Suppressor macrophage treated with lipopolysaccharide for 4 hours (primary cell): Measurements from ENCODE around the gene PCNX2.
"Not testable (repeated sequence)": the region's sequence is repeated elsewhere in the genome, so short reads cannot be mapped to it uniquely, and the experiment has no call there.

Experiments used
- DNase-seq: peaks from one replicate; pipeline ENCODE4 v3.0.0-alpha.2; 2020

Gene PCNX2

DNA sequence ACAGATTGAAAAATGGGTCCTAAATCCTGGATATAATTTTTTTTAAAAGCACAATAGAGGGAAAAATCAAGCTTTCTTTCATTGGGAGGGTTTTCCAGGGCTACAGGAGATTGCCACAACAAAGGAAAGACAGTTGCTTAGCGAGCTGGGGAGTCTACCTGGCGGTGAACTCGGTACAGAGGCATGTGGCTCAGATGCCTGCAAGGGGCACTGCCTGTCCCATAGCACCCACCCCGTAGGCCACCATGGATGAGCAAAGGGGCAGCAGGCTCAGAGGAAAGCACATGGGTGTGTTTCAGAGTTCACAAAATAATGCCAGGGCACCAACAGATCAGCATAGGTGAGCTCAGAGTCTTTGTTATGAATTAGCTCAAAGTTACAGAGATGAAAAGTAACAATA is 79.5 kb downstream of the PCNX2 start:
- no peak for DNase-seq

GRCh38 chr1:233215135-233215760 is 80.3 kb downstream of the PCNX2 start:
- DNase-seq = no peak

DNA sequence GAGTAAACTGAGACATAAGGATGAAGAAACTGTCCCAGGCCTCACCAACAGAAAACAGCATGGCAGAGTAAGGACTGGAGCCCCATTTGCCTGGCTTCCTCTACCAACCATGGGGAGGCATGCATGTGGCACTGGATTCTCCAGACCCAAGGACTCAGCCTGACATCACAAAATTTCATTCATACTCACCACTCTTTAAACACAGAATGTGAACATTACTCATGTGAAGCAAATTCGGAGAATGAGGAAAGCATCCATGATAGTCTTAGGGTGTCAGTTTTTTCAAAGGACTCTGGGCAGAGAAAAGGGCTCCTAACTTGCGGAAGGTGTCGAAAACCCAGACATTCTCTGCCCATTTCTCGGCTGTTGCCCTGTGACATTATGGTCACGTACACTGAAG is 83.9 kb downstream of the PCNX2 start:
- no peak for DNase-seq

DNA sequence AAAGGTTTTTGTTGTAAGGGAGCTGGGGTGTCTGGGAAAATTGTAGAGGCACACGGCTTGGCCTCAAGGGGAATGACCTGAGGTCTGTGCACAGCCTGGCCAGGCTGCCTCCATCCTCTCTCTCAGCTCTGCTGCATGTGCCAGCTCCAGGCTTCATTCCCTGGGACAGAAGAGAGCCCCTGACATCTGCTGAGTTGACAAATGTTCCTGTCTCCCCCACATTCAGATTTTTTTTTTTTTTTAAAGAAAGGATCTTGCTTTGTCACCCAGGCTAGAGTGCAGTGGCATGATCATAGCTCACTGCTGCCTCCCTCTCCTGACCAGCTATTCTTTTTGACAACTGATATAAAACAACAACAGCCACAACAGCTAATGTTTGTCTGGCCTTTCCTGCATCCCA is 84.4 kb downstream of the PCNX2 start:
- DNase-seq = no peak

- DNase-seq = no peak
Measured at GRCh38 chr1:233209481-233209880, 86.0 kb downstream of the PCNX2 start.

GRCh38 chr1:233208687-233209086 is 86.8 kb downstream of the PCNX2 start:
- no peak for DNase-seq

DNA sequence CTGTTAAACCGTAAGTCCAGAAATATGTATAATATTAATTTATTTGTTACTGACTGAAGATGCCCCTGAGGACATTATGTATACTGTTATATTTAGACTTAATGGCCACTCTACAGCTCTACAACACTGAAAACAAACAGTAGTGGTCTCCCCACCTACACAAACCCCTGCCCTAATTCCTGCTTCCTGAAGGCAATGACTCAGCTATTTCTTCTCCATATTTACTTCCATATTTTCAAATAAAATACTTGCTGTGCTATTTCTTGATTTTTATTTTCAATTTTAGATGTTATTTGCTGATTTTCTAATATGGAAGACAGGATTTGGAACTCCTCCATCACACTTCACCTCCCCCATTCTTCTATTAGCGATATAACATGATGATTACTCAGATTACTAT is 97.6 kb downstream of the PCNX2 start:
- DNase-seq = no peak

- no peak for DNase-seq
Measured at GRCh38 chr1:233193741-233194140, 101.8 kb downstream of the PCNX2 start.

DNA sequence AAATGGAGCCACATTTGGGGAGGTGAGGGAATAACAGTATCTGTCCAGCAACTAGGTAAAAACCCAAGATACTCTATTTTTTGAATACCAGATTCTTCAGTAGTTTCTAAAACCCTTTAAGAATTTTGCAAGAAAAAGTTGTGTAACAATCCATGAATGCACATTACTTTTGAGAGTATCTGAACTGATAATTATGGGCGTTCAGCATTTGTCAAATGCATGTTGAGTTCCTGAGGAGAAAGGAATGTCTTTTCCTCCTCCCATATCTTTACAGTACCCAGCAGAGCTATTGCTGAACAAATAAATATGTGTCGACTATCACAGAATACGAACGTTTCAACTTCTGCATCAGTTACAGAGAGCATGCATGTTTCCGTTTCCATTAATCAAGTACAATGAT is 104.5 kb downstream of the PCNX2 start:
- no peak for DNase-seq

GRCh38 chr1:233189526-233189925 is 106.0 kb downstream of the PCNX2 start:
- DNase-seq = no peak

GRCh38 chr1:233188061-233188460 is 107.5 kb downstream of the PCNX2 start:
- no peak for DNase-seq

DNA sequence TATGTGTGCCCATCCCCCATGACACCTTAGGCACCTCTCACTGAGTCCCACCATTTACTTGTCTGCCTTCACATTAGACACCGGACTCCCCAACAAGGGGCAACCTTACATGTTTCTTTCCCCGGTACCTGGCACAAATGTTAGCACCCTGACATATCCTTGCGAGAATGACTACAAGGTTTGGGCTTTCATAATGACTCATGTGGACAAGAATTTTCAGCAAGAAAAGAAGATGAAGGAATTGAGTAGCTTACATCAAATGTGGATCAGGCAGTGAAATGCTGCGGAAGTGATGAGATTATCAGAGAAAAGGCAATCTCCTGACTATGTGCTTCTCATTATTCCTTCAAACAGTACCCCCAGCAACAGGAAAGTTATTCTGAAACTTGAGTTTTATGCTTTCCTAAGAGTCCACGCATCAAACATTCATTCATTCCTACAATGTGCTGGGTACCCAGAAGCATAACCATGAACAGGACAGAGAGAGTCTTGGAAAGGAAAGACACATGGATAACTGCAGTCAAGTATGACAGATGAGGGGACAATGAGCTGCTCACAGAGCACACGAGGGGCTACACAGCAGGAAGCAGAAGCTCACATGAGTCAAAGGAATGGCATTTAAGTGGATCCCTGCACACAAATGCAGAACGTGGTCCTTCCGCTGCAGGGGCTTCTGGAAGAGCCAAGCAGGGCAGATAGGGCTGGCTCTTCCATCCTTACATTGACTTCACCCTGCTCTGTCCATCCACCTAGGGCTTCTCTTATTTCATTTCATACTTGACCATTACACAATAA is 112.1 kb downstream of the PCNX2 start:
- DNase-seq = no peak

GRCh38 chr1:233182587-233182986 is 112.9 kb downstream of the PCNX2 start:
- no peak for DNase-seq

GRCh38 chr1:233180641-233181364 is 114.7 kb downstream of the PCNX2 start:
- DNase-seq = no peak

DNA sequence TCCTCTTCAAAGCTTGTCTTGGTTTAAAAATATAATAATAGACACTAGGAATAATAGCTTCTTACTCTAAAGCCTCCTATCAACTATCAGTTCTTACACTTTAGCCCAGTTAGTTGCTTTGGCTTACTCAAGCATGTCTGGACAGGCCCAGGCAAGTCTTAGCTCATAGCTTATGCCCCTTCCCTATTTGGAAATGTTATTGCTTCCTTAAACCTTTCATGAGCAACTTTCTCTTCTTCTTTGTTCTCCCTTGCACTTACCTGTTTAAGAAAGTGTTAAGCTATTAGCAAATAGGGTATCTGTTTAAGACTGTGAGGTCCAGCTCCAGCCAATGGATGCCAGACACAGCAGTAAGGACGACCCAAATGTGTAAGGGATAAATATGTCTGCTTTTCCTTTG is 115.9 kb downstream of the PCNX2 start:
- DNase-seq = not testable (repeated sequence)

GRCh38 chr1:233172201-233172600 is 123.3 kb downstream of the PCNX2 start:
- DNase-seq = peak; percentile 41

DNA sequence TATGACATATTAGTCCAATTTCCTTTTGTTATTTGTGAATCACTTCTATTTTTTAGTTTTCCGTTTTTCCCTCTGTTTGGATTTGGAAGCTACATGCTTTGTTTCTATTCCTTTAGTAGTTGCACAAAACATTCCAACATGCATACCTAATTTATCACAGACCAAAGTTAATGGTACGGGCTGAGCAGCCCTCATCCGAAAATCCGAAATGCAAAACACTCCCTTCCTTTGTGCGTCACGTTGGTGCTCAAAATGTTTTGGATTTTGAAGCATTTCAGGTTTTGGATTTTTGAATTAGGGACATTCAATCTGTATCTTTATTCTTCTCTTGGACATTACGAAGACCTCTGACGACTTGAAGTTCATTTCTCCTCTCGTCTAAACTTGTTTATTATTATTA is 124.8 kb downstream of the PCNX2 start:
- DNase-seq = no peak

- no peak for DNase-seq
Measured at GRCh38 chr1:233168384-233168783, 127.1 kb downstream of the PCNX2 start.

- DNase-seq = no peak
Measured at GRCh38 chr1:233166896-233167295, 128.6 kb downstream of the PCNX2 start.

- DNase-seq = no peak
Measured at GRCh38 chr1:233163696-233164095, 131.8 kb downstream of the PCNX2 start.

DNA sequence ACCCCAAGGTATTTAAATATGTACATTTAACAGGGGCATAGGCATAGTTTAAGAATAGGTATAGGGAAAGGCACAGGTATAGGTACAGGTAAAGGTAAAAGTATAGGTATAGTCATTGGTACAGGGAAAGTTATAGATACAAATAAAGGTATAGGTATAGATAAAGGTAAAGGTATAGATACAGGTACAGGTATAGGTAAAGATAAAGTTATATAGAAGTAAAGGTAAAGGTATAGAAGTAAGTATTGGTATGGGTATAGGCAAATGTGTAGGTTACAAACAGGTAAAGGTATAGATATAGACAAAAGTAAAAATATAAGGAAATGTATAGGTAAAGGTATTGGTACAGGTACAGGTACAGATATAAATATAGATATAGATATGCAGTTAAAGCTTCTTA is 137.2 kb downstream of the PCNX2 start:
- no peak for DNase-seq

DNA sequence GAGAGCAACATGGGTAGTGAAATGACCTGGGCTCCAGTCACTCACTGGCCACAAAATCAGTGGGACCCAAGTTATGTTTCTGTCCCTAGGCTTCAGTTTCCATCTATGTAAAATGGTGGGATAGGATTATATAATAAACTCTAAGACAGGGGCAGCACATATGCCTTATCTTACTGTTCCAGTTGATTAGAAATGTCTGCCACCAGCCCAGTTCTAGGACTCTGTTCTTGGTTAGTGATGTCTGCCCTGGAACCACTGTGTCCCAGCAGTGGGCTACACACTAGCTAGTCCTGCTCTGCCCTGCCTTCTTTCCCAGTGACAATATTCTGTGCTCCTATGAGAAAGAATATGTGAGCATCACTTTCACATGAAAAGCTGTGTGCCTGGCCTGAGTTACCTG is 138.3 kb downstream of the PCNX2 start:
- DNase-seq = no peak

DNA sequence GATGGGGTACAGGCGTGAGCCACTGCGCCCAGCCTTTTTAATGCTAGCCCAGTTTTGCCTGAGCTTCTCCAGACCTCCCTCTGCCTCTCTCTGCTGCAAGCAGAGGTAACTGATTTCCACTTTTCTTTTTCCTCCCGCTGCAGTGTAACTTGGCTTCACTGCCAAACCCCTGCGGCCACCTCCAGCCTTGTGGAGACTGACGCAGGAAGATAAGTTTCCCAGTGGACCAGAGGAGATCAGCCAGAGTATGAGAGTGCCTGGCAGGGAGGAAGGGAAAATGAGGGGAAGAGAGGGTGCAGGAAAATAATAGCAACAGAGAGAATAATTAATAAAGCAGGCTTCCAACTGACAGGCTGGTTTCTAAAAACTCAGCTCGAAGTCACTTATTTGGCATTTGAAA is 143.7 kb downstream of the PCNX2 start:
- DNase-seq = no peak

GRCh38 chr1:233144434-233144833 is 151.1 kb downstream of the PCNX2 start:
- DNase-seq = no peak
